Cortex of kidney (tissue), 1 donor: ENCODE results near the gene TMEM178B.
"Not testable (repeated sequence)": the region's sequence is repeated elsewhere in the genome, so short reads cannot be mapped to it uniquely, and the experiment has no call there.

Experiments used
- DNase-seq: peaks from one replicate; lab custom pipeline; 2025; lab: John Stamatoyannopoulos, UW

Gene TMEM178B

GRCh38 chr7:141142058-141142457 lies 68.2 kb downstream of the TMEM178B start:
- no peak for DNase-seq

- DNase-seq: no peak
These were observed 71.2 kb downstream of the TMEM178B start for GRCh38 chr7:141144921-141145629.

- DNase-seq: no peak
These were observed 71.7 kb downstream of the TMEM178B start for GRCh38 chr7:141145630-141145982.

- DNase-seq: no peak
These were observed 73.6 kb downstream of the TMEM178B start for GRCh38 chr7:141147482-141147881.

GRCh38 chr7:141150465-141150864 lies 76.6 kb downstream of the TMEM178B start:
- no peak for DNase-seq

- DNase-seq: no peak
These were observed 77.9 kb downstream of the TMEM178B start for GRCh38 chr7:141151746-141152145.

GRCh38 chr7:141153231-141153630 lies 79.4 kb downstream of the TMEM178B start:
- DNase-seq: no peak

- no peak for DNase-seq
These were observed 80.4 kb downstream of the TMEM178B start for GRCh38 chr7:141154131-141154732.

GRCh38 chr7:141156407-141156806 lies 82.5 kb downstream of the TMEM178B start:
- DNase-seq: no peak

- DNase-seq: no peak
These were observed 83.4 kb downstream of the TMEM178B start for GRCh38 chr7:141157138-141157765.

- no peak for DNase-seq
These were observed 84.7 kb downstream of the TMEM178B start for GRCh38 chr7:141158561-141158960.

GRCh38 chr7:141160246-141160860 lies 86.5 kb downstream of the TMEM178B start:
- DNase-seq: no peak

- no peak for DNase-seq
These were observed 88.0 kb downstream of the TMEM178B start for GRCh38 chr7:141161550-141162535.

GRCh38 chr7:141165521-141165920 lies 91.7 kb downstream of the TMEM178B start:
- no peak for DNase-seq

GRCh38 chr7:141166926-141167325 lies 93.1 kb downstream of the TMEM178B start:
- no peak for DNase-seq

GRCh38 chr7:141167381-141167964 lies 93.6 kb downstream of the TMEM178B start:
- no peak for DNase-seq

GRCh38 chr7:141169157-141169556 lies 95.3 kb downstream of the TMEM178B start:
- DNase-seq: not testable (repeated sequence)

- DNase-seq: not testable (repeated sequence)
These were observed 101.9 kb downstream of the TMEM178B start for GRCh38 chr7:141175728-141176127.

- DNase-seq: not testable (repeated sequence)
These were observed 103.3 kb downstream of the TMEM178B start for GRCh38 chr7:141177120-141177519.

- DNase-seq: no peak
These were observed 104.7 kb downstream of the TMEM178B start for GRCh38 chr7:141178486-141179135.

- no peak for DNase-seq
These were observed 107.9 kb downstream of the TMEM178B start for GRCh38 chr7:141181812-141182211.
